A673 (cell line): ENCODE data around the gene VWF. TPM values are rescaled to one million over a fixed set of nuclear protein-coding genes. Genes with fewer than 3 reads are reported as not detected.

Source experiments
- BruUV-seq: library from RNA; stranded (reverse); fragments of 400-500 nt; replicated peaks from 2 replicates; lab custom pipeline; 2021; lab: Mats Ljungman, UMichigan
- CTCF ChIA-PET: fragments of 300-600 bp; sonication (Branson Sonifier 250); formaldehyde crosslinking; loops from one replicate; lab custom pipeline; 2022; ENCODE audit warnings: antibody characterized with exemption; lab: Charles Lee
- POLR2A ChIA-PET: fragments of 300-600 bp; sonication (Branson Sonifier 250); formaldehyde crosslinking; loops from one replicate; lab custom pipeline; 2022; ENCODE audit warnings: antibody characterized with exemption; ENCODE audit not compliant: low non-redundant PET; lab: Charles Lee
- DNase-seq: peaks from one replicate; pipeline ENCODE4 v3.0.0-alpha.2; 2015; ENCODE audit warnings: low spot score
- H3K27ac ChIP-seq: fragments of 200-600 bp; sonication (generic); 2 replicates; pipeline ENCODE4 v1.5.1; 2016; ENCODE audit warnings: mixed run types, low read depth, mild to moderate bottlenecking, mixed read lengths, antibody characterized with exemption, low read length; ENCODE audit not compliant: poor library complexity, severe bottlenecking
- H3K27me3 ChIP-seq: fragments of 200-600 bp; sonication (generic); replicated peaks from 2 replicates; pipeline ENCODE4 v1.6.1; 2017; ENCODE audit warnings: mixed run types, low read depth, mild to moderate bottlenecking, mixed read lengths, antibody characterized with exemption, low read length; ENCODE audit not compliant: insufficient read depth, poor library complexity
- H3K36me3 ChIP-seq: fragments of 200-600 bp; sonication (generic); 2 replicates; pipeline ENCODE4 v1.6.1; 2016; ENCODE audit warnings: mixed run types, mild to moderate bottlenecking, mixed read lengths, antibody characterized with exemption, low read length; ENCODE audit not compliant: insufficient read depth, poor library complexity, severe bottlenecking
- H3K4me1 ChIP-seq: fragments of 200-600 bp; sonication (generic); 2 replicates; pipeline ENCODE4 v1.6.1; 2017; ENCODE audit warnings: mixed run types, mild to moderate bottlenecking, mixed read lengths, antibody characterized with exemption, low read length; ENCODE audit not compliant: insufficient read depth, poor library complexity, severe bottlenecking
- H3K4me3 ChIP-seq: fragments of 200-600 bp; sonication (generic); 2 replicates; pipeline ENCODE4 v1.5.1; 2016; ENCODE audit warnings: low read depth, mixed run types, mild to moderate bottlenecking, mixed read lengths, low read length; ENCODE audit not compliant: poor library complexity, severe bottlenecking
- H3K9me3 ChIP-seq: fragments of 200-600 bp; sonication (generic); 2 replicates; pipeline ENCODE4 v1.6.1; 2016; ENCODE audit warnings: mixed run types, low read depth, mild to moderate bottlenecking, mixed read lengths, antibody characterized with exemption, low read length; ENCODE audit not compliant: poor library complexity, severe bottlenecking
- CTCF ChIP-seq: fragments of 300-800, 200-600 bp; sonication (generic); conservative IDR thresholded peaks from 2 replicates; pipeline ENCODE4 v1.5.1; 2017; ENCODE audit warnings: low read depth, mild to moderate bottlenecking, antibody characterized with exemption, low read length, moderate library complexity, mixed read lengths
- EZH2 ChIP-seq: fragments of 200-600 bp; sonication (generic); IDR thresholded peaks from 2 replicates; pipeline ENCODE4 v1.6.1; 2017; ENCODE audit warnings: borderline replicate concordance, low read depth, mild to moderate bottlenecking, mixed read lengths, antibody characterized with exemption, low read length; ENCODE audit not compliant: poor library complexity, severe bottlenecking
- intact Hi-C: fragments of 100-400 bp; cut with micrococcal nuclease; formaldehyde crosslinking; loops from one replicate; pipeline ENCODE4 v1.10.0; 2022; ENCODE audit not compliant: unreplicated experiment
- total RNA-seq: library from RNA; stranded (reverse); gene quantifications from 2 replicates; pipeline ENCODE4 v1.2.3, GENCODE V29; 2021

VWF gene
- total RNA-seq, 1 experiment from 2014 or later = not detected

GRCh38 chr12:6049992-6050391 lies 74.5 kb downstream of the VWF start:
- H3K27me3 ChIP-seq = no peaks in the 10 kb centered on the region
- no peak overlapping the region for H3K4me3 ChIP-seq
- ChIA-PET CTCF (no interaction called here), POLR2A (no interaction called here)
- no peak for TF ChIP-seq EZH2
- TF ChIP-seq CTCF = no peak
- no peaks in the 10 kb centered on the region for H3K9me3 ChIP-seq
- no TSS peak for BruUV-seq
- no peaks in the 10 kb centered on the region for H3K4me1 ChIP-seq
- no peaks in the 10 kb centered on the region for H3K36me3 ChIP-seq
- H3K27ac ChIP-seq = no peak overlapping the region
- intact Hi-C loops = no loop called here
- no peak for DNase-seq

GRCh38 chr12:6049587-6049986 lies 74.9 kb downstream of the VWF start:
- Histone ChIP-seq H3K9me3 (no peaks in the 10 kb centered on the region), H3K36me3 (no peaks in the 10 kb centered on the region), H3K4me3 (no peak overlapping the region), H3K27me3 (no peaks in the 10 kb centered on the region), H3K4me1 (no peaks in the 10 kb centered on the region), H3K27ac (no peak overlapping the region)
- TF ChIP-seq CTCF = no peak
- no peak for DNase-seq
- ChIA-PET CTCF (no interaction called here), POLR2A (no interaction called here)
- BruUV-seq = no TSS peak
- intact Hi-C loops = no loop called here

- no peaks in the 10 kb centered on the region for H3K27me3 ChIP-seq
- no TSS peak for BruUV-seq
- TF ChIP-seq CTCF = no peak
- TF ChIP-seq EZH2 = no peak
- no peaks in the 10 kb centered on the region for H3K4me1 ChIP-seq
- intact Hi-C loops = no loop called here
- H3K36me3 ChIP-seq = no peaks in the 10 kb centered on the region
- no peak overlapping the region for H3K4me3 ChIP-seq
- ChIA-PET CTCF (interaction anchor here (1.3 kb wide), 1 partner anchor 59 kb away, joined by 4 read pairs; no protein-coding TSS in a partner anchor), POLR2A (no interaction called here)
- no peaks in the 10 kb centered on the region for H3K9me3 ChIP-seq
- H3K27ac ChIP-seq = no peak overlapping the region
- no peak for DNase-seq
Measured at GRCh38 chr12:6047249-6048237, 76.9 kb downstream of the VWF start.
